HG03558 (cell line): ENCODE results near the gene AP2M1.

ENCODE experiments used
- ATAC-seq: cut with Tn5 transposase; IDR thresholded peaks from one replicate; pipeline ENCODE4 v1.9.1; 2021; ENCODE audit warnings: moderate number of reproducible peaks; ENCODE audit not compliant: unreplicated experiment; ENCODE audit errors: extremely low read depth

Gene AP2M1

DNA sequence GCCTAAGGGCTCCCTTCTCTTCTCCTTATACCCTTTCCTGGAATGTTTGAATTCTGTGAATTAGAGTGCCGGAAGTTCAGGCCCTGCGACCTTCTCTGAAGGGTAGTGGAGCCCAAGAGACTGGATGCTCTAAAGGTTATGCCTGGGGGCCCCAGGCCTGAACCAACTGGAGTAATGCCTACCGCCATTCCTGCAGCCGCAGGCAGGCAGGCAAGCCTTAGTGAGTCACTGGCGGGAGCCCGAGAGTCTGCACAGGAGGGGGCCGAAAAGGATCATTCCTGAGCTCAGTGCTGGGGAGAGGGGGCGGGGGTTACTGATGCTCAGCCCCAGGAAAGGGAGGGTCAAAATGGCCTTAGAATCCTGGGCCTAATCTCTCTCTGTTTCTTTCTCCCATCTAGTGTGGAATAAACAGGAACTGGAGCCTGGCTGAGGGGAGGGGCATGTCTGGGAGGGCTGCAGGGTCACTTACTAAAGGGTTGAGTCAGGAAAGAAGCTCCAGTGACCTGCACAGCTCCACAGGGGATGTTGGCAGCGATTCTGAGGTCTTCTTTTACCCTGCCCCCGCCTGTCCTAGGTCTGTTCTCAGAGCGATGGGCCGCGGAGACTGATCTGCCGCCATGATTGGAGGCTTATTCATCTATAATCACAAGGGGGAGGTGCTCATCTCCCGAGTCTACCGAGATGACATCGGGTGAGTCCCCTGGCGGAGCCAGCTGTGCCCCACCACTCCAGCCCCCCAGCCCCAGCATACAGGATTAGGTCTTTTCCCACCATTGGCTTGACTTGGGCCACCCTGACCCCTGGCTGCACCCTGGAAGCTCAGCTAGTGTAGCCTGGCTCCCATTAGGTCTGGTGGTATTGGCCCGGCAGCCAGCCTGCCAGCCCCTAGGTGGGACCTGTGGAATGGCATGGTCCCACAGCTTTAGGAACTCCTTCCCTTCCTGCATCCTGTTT is 2.0 kb downstream of the AP2M1 start:
- ATAC-seq: no peak

DNA sequence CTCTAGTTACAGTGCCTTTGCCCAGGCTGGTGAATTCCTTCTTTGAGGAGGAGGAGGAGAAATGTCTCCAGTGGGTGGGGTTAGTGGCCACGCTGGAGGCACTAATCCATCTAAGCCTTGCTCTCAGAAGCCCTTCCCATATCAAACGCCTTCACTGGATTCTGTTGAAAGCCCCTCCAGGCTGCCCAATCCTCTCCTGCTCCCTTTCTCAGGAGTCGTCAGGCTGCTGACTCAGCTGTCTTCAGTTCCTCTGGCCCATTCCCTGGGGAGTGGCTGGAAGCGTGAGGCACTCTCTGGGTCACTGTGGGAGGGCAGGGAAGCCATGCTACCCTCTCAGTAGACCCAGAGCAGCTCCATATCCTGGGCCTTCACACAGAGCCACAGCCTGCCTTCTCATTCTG is 2.7 kb downstream of the AP2M1 start:
- ATAC-seq: no peak

DNA sequence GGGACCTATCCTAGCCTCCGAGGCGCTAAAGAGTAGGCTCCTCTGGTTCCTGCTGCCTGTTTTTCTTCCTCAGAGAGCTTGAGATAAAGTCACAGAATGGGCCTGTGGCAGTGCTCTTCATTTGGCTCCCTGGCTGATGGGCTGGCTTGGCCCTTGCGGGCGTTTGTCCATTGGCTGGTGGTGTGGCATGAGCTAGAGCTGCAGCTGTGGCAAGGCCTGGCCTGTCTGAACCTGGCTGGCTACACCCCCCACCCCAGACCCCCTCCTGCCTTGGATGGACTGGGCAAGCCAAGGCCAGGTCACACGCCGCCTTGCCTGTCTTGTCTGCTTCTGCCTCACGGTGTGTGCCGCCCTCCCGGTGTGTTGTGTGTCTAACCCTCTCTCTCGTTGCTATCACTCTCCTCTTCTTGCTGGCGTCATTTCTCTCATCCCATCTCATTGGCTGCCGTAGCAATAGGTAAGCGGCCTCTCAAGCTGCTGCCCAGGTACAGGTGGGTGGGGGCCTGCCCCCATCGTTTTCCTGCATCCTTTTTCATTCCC is 3.2 kb downstream of the AP2M1 start:
- ATAC-seq: no peak

DNA sequence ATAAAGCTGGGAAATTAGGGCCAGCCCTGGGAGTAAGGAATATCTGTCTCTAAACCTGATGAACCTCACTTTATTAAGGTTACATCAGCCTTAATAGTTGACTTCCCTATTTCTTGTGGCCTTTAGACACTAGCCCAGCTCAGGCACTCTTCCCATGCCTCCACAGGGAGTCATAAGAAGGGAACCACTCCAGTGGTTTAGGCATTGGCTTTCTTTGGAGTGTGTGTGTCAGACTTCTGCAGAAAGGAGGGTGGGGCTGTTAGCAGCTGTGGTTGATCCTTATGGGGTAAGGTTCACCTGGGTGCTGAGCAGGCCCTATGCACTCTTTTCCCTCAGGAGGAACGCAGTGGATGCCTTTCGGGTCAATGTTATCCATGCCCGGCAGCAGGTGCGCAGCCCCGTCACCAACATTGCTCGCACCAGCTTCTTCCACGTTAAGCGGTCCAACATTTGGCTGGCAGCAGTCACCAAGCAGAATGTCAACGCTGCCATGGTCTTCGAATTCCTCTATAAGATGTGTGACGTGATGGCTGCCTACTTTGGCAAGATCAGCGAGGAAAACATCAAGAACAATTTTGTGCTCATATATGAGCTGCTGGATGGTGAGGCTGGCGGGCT is 4.0 kb downstream of the AP2M1 start:
- ATAC-seq: no peak

DNA sequence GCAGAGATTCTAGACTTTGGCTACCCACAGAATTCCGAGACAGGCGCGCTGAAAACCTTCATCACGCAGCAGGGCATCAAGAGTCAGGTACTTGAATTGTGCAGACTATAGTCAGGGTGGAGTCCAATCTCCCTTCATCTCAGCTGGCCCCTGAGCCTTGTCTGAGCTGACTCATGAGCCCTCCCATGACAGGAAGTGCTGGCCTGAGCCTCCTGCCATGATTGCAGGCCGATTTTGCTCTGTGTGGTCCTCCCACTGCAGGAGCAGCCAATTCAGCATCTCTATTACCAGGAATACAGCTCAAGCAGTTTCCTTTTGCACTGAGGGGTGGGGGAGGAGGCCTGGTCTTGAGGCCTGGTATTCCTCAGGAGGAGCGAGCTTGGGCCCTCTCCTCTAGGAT is 5.5 kb downstream of the AP2M1 start:
- ATAC-seq: no peak

DNA sequence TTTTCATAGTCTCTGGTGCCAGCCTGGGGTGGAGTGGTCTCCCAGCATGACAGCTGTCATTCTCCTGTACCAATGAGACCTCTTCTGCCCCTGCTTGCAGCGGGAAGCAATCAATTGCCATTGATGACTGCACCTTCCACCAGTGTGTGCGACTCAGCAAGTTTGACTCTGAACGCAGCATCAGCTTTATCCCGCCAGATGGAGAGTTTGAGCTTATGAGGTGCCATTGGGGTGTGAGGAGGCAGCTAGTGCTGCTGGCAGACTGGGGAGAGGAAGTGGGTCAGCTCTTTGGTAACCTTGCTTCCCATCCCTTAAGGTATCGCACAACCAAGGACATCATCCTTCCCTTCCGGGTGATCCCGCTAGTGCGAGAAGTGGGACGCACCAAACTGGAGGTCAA is 6.9 kb downstream of the AP2M1 start:
- no peak for ATAC-seq

DNA sequence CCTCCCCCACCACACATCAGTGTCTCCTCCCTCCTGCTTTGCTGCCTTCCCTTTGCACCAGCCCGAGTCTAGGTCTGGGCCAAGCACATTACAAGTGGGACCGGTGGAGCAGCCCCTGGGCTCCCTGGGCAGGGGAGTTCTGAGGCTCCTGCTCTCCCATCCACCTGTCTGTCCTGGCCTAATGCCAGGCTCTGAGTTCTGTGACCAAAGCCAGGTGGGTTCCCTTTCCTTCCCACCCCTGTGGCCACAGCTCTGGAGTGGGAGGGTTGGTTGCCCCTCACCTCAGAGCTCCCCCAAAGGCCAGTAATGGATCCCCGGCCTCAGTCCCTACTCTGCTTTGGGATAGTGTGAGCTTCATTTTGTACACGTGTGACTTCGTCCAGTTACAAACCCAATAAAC is 9.0 kb downstream of the AP2M1 start:
- ATAC-seq: no peak

DNA sequence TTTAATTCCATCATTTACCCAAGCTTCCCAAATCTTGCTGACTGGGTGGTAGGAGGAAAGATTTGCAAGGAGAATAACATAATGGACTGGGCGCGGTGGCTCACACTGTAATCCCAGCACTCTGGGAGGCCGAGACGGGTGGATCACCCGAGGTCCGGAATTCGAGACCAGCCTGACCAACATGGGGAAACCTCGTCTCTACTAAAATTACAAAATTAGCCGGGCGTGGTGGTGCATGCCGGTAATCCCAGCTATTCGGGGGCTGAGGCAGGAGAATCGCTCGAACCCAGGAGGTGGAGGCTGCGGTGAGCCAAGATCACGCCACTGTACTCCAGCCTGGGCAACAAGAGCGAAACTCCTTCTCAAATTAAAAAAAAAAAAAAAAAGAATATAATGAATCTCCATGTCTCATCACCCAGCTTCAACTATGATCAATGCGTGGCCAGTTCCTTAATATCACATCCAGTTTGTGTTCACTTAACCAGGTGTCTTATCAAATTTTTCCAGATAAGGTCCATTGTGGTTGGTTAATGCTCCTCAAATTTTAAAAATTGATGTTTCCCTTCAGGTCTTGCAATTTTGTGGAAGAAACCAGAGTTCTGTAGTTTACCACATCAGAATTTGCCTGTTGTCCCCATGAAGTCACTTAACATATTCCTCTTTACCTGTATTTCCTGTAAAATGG is 10.0 kb downstream of the AP2M1 start:
- ATAC-seq: no peak

DNA sequence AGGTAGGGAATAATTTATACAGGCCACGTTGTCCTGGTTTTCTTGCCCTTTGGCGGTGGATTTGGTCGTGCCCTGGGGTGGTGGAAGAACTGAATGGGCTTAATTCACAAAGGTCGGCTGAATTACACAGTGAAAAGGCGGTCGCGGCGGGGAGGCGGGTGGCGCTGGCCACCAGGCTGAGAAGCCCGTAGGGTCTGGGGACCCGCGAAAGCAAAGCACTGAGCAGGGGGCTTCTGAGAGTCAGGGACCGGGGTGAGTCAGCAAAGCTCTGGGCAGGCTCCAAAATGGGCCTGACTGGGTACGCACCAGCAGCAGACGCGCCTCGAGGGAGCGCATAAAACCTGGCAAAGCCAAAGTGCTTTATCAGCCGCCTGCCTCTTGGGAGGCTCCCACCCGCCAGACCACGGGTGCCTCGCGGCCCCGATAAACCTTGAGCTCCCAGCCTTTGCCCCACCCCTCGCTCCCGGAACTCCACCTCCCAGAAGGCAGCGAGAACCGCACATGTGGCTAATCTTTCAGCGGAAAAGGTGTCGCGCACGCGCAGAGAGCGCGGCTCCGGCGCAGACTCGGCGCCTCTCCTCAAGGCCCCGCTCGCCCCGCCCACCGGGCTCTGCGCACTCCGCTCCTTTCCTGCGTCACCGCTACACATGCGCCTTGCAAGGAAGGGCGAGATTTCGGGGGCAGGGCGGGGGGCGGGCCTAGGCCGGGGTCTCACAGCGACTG is 11.0 kb downstream of the AP2M1 start:
- ATAC-seq: peak; percentile 88

DNA sequence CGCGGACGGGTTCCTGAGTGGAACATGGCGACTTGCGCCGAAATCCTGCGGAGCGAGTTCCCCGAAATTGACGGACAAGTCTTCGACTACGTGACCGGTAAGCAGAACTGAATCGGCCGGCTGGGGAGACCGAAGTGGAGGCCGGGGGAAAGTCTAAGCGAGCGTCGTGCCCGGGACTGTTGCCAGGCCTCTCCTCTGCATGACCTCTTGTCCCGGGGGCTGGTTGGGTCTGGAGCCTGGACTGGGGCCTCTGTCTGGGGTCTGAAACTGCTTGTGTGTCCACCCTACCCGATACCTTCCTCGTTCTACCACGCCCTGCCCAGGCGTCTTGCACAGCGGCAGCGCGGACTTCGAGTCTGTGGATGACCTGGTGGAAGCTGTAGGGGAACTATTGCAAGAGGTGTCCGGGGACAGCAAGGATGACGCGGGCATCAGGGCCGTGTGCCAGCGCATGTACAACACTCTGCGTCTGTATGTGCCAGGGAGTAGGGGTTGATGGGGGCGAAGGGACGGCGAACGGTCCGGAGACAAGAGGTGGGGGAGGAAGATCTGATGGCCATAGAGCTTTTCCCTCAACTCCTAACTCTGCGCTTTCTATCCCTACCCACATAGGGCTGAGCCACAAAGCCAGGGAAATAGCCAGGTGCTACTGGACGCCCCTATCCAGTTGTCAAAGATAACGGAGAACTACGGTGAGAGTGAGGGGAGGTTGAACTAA is 11.7 kb downstream of the AP2M1 start, which contains the start of gene ABCF3:
TSS of gene ABCF3 (plus strand) at position 16 of the 718 bp plus-strand sequence. CDS start at position 25, 9 bp downstream.
- ATAC-seq: no peak

DNA sequence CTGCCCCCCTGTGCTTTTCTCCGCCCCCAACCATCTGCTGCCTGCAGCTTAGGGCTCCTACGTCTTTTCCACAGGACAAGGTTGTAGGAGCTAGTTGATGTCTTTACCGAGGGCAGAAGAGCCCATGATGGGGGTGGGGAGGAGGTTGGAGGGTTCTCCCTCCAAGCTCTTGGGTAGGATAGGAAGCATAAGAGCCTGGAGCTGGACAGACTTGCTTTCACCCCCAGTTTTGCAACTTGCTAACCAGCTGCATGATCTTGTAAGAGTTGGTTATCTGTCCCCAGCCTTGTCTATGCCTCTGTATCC is 12.2 kb downstream of the AP2M1 start:
- no peak for ATAC-seq

DNA sequence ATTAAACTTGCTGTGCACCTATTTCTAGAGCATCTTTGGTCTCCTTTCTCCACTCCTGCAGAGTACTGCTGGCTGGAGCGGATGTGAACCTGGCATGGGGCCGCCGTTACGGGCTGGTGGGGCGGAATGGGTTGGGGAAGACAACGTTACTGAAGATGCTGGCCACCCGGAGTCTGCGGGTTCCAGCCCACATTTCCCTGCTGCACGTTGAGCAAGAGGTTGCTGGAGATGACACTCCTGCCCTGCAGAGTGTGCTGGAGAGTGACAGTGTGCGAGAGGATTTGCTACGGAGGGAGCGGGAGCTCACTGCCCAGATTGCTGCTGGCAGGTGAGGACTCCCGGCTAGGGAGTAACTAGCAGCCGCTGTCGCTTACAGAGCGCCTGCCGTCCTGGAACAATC is 13.4 kb downstream of the AP2M1 start:
- ATAC-seq: no peak

DNA sequence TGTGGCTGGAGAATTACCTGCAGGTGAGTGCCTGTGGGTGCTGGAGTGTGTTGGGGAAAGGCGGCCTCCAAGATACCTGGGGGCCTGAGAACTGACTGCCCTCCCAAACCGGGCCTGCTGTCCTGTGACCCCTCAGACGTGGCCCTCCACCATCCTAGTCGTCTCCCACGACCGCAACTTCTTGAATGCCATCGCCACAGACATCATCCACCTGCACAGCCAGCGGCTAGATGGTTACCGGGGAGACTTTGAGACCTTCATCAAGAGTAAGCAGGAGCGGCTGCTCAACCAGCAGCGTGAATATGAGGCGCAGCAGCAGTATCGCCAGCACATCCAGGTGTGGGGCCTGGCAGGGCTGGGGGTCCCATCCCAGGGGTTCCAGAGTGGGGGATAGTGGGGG is 14.8 kb downstream of the AP2M1 start:
- ATAC-seq: no peak

DNA sequence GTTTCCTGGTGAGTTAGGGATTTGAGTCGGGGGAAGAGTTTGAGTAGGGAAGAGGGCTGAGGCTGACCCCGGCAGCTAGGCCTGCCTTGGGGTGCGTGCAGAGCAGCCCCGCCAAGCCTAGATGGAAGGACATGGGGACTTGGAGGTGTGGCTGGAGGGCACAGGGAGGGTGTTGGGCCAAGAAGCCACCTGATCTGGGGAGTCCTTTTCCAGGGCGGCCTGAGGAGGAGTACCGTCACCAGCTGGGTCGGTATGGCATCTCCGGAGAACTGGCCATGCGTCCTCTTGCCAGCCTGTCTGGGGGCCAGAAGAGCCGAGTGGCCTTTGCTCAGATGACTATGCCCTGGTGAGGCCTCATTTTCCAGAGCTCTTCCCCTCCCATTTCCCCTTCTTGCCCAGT is 18.2 kb downstream of the AP2M1 start:
- ATAC-seq: no peak

DNA sequence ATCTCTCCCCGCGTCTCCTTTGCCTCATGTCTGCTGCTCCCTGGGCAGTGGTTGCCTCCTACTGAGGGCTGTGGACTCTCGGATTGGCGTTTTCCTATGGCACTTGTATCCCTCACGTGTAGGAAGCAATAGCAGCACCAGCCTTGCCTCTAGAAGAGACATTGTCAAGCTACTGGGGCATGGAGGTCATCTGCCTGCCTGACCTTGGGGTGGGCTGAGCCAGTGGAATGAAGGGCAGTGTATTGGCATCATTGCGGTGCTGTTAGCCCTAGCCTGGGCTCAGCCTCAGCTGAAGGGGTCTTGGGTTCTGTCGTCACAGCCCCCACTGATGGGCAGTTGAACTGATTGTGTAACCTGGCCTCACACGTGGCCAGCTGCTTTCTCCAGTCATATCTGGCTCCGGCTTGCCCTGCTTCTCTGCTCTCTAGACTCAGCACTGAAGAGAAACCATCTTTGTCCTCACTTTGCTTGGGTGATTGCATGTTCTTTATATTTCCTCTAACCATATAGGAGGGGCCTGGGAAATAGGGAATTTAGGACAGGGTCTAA is 19.4 kb downstream of the AP2M1 start:
- no peak for ATAC-seq

DNA sequence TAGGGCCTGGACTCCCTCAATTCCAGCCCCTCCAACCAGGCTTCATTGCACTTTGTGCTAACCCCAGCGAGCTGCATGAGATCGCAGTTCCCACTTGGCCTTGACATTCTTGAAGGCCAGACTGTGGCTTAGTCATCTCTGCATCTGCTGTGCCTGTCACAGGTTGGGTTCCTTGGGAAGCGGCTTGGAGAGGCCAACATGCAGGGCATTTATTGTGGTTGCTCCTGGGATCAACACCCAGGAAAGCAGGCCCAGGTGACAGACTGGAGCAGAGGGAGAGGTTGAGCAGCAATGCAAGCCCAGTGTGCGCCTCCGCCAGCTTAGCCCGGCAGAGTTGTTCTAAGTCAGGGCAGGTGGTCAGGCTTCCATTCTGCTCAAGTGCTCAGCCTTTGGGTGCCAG is 21.9 kb downstream of the AP2M1 start:
- no peak for ATAC-seq

DNA sequence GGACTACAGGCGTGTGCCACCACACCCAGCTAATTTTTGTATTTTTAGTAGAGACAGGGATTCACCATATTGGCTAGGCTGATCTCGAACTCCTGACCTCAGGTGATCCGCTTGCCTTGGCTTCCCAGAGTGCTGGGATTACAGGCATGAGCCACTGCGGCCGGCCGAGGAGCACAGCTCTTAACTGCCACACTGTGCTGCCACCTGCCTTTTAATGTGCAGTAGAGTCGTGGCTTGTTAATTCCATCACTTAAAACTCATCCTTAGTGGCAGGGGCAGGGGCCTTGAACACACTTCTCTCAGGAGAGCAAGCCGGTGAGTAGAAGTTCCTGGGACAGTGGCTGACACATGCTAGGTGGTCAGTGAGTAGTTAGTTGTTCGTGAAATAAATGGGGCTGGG is 23.9 kb downstream of the AP2M1 start:
- ATAC-seq: no peak

DNA sequence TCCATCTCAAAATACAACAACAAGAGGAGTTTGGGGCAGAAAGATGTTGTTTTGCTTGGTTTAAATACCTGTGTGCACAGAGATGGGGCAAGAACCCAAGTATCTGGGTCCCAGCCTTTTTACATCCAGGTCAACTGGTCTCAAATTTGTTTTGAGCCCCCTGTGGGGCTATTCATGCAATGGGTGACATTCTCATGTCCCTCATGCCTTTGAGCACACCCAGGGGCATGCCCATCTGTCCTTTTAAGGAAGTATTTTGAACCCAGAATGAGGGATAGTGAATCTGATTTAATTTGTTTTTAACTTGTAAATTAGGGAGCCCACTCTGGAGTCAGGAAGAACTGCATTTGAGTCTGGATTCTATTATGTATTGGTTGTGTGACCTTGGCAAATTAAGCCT is 26.2 kb downstream of the AP2M1 start:
- ATAC-seq: no peak

DNA sequence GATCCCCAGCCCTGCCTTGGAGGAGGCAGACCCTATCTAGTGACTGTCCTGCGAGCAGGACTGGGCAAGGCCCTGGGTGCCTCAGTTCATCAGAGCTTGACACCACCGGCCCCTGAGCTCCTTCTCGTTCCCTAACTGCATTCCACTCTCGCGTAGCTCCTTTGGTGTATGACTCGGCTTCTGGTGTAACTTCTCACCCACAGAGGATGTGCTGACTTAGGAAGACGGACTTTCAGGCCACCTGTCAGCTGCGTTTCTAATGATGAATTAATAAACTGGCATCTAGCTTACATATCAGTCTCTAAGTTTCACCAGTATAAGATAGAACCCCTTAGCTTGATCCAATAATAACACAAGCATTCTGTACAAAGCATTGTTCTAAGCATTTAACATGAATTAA is 28.9 kb downstream of the AP2M1 start:
- ATAC-seq: no peak
